SH-SY5Y (cell line): ENCODE results near the gene TRDN.

Experiments
- GATA2 ChIP-seq: IDR thresholded peaks from 2 replicates; pipeline ENCODE4 v1.6.1; 2011; ENCODE audit warnings: mild to moderate bottlenecking, low read depth, low read length
- GATA3 ChIP-seq: IDR thresholded peaks from 2 replicates; pipeline ENCODE4 v1.6.1; 2011; ENCODE audit warnings: low read depth, mild to moderate bottlenecking, low read length, moderate library complexity

The TRDN gene

DNA sequence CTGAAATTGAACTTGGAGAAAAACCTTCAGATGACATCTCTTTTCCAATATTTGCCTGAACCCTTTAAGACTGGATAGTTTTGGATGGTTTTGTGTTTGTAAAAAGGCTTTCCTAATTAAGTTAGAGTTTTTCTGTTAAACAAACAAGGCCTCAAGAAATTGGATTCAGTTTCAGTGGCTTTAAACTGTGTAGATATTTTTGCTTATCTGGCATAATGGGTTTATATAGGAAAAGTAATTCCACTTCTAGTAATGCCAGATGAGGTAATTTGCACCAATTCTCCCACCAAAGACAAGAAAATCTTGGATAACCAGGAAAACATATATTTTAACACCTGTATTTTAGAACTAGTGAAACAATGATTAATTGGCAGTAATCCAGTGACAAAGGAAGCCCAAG, 12.0 kb upstream of the TRDN start:
- TF ChIP-seq GATA3 (no peak), GATA2 (no peak)

- TF ChIP-seq GATA3 (no peak), GATA2 (no peak)
Measured at GRCh38 chr6:123648020-123648580, 11.3 kb upstream of the TRDN start.

DNA sequence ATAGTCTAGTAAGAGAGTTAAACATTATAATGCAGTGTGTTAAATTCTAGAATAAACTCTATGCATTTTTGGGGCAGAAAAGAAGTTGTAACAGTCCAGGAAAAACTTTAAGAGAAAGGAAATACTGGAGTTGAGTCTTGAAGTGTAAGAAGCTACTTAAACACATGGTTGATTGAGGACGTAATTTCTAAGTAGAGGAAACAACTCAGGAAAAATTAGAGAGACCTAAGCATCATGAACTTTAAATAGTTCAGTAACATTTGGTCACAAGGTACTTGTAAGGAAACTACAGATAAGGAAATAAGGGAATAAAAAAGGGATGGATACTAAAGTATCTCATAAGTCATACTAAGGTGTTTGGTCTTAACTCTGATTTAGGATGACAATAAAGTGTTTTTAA, 4.7 kb upstream of the TRDN start:
- TF ChIP-seq GATA2 (no peak), GATA3 (no peak)

DNA sequence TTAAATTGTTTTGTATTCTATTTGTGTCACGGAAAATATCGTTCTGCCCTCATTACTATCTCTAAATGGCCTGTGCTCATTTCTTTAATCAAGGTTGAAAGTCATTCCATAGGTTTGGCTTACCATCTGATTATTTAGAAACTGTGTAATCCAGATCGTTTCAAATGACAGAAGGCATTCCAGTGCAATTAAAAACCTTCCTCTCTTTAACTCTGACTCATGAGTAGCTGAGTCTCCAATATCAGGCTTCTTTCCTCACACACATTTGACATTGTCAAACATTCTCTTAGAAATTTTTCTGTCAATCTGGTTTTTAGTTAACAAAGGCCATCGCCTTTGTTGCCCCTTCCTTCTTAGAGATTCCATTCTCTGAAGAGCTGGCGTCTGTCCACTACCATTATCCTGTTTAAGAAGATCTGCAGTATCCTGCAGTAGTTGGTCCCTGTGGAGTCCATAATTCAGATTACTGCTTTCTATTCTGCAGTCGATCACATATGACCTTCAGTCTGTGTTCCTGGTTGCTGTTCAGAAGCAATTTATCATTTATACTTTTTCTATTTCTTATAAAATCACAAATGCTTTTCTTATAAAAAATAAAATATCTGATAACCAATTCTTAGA, 3.9 kb upstream of the TRDN start:
- TF ChIP-seq GATA2: no peak
- TF ChIP-seq GATA3: no peak

DNA sequence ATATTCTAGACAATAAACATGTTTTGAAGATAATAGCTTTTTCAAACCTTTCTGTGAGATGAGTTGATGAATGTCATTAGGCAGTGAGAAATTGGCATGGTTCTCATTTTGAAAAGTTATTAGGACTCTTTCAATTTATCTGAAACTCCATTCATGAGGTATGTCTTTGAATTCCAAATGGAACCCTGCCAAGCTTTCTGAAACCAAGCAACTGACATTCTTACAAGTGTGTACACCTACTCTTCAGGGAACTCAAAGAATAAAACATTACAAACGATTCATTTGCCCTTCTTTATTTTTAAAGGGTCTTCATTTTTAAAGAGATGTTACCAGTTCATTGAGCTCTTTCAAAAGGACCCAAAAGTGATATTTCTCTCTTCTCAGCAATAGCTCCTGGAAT, 2.1 kb upstream of the TRDN start:
- TF ChIP-seq GATA2 (no peak), GATA3 (no peak)

GRCh38 chr6:123636282-123636681, 468 bp downstream of the TRDN start:
- TF ChIP-seq GATA3 (no peak), GATA2 (no peak)

- TF ChIP-seq GATA2 (no peak), GATA3 (no peak)
Measured at GRCh38 chr6:123635567-123635966, 1.2 kb downstream of the TRDN start.

- TF ChIP-seq GATA2 (no peak), GATA3 (no peak)
Measured at GRCh38 chr6:123635144-123635543, 1.6 kb downstream of the TRDN start.

DNA sequence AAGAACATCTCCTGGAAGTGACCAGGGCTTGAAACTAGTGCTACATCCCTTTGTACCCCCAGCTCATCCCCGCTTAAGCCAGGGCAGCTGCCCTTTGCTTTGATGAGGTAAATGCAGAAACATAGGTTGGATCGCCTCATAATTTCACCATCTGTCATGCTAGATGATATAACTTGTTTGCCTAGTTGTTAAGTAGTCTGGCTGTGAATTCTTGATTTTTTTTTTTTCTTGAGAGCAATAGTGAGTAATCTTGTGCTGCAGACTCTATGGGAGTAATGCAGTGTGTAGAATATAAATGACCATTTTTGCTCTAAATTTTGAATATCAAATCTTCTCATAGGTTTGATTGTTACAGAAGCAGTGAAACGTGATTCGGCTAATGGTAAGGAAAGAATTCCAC, 4.1 kb downstream of the TRDN start:
- no peak for TF ChIP-seq GATA3
- TF ChIP-seq GATA2: no peak

GRCh38 chr6:123629258-123629941, 7.3 kb downstream of the TRDN start:
- TF ChIP-seq GATA3: no peak
- no peak for TF ChIP-seq GATA2

DNA sequence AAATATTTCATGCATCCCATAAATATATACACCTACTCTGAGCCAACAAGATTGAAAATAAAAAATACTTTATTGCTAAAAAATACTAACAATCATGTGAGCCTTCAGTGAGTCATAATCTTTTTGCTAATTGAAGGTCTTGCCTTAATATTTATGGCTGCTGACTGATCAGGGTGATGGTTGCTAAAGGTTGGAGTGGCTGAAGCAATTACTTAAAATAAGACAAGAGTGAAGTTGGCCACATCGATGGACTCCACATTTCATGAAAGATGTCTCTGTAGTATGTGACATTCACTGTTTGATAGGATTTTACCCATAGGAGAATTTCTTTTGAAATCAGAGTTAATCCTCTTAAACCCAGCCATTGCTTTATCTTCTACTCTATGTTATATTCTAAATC, 11.1 kb downstream of the TRDN start:
- TF ChIP-seq GATA3 (no peak), GATA2 (no peak)

DNA sequence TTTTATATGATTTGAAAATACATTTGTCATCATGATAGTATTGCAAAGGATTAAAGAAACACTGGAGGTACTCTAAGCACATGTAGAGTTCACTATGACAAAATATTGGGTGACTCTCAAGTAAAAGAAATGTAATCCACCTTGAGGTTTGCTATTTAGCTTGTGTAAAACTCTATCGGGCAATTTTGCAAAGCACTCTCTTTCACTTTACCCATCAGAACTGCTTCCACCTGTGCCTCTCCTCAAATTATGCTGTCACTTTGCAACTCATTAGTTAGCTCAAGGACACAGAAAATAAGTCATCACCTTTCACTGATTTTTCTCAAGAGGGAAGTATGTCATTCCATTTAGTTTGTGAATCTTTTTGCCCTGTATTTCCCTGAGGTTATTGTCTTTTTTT, 14.0 kb downstream of the TRDN start:
- TF ChIP-seq GATA2 (no peak), GATA3 (no peak)

GRCh38 chr6:123619156-123619555, 17.6 kb downstream of the TRDN start:
- TF ChIP-seq GATA2 (no peak), GATA3 (no peak)

GRCh38 chr6:123616942-123617341, 19.8 kb downstream of the TRDN start:
- TF ChIP-seq GATA2: no peak
- no peak for TF ChIP-seq GATA3

GRCh38 chr6:123616016-123616415, 20.7 kb downstream of the TRDN start:
- TF ChIP-seq GATA3 (no peak), GATA2 (no peak)
